ENCODE data around the gene BCO1.
A peak's percentile ranks its signal among the peaks of the same experiment; 100 is the strongest.

The BCO1 gene

DNA sequence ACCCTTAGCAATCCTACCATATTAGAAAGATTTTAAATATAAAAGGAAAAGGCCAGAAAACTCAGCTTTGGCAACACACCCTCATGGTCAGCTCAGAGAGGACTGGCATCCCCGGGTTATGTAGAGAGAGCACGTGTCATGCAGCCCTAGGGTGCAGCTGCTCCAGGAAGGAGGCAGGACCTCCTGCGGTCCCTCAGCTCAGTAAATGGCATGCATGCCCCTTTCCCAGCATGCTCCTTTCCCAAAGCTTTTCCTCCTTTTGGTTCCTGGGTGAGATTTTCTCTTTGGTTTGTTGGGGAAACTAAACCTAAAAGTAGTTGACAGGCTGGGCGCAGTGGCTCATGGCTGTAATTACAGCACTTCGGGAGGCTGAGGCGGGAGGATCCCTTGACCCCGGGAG is 80.2 kb downstream of the BCO1 start:
- DNase-seq (ENCODE audit: low read depth) = peak; percentile 19

- DNase-seq (ENCODE audit: low read depth) = peak; percentile 81
These were observed 80.9 kb downstream of the BCO1 start for GRCh38 chr16:81319221-81319912.

- peak; percentile 4 for DNase-seq (ENCODE audit: low read depth)
These were observed 82.5 kb downstream of the BCO1 start for GRCh38 chr16:81321039-81321438.

- no peak for DNase-seq (ENCODE audit: low read depth)
These were observed 83.0 kb downstream of the BCO1 start for GRCh38 chr16:81321536-81321935.

DNA sequence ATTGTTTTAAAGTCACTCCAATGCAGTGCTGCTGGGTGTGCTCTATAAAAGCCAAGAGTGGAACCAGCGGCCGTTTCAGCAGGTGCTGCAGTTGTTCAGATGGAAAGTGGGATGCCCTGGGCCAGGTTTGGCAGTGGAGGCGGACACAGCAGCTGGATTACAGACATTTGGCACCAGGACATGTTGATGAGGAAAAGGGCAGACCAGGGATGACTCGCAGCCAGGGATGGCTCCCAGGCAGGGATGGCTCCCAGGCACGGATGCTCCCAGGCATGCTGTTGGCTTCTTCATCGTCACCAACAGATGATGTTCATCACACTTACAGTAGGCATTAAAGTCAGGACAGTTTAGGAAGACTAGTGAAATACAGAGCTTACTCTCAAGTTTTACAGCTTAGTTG is 86.3 kb downstream of the BCO1 start:
- DNase-seq (ENCODE audit: low read depth) = peak; percentile 63

GRCh38 chr16:81327011-81327410 is 88.5 kb downstream of the BCO1 start:
- DNase-seq (ENCODE audit: low read depth) = no peak

GRCh38 chr16:81327447-81328196 is 89.1 kb downstream of the BCO1 start:
- DNase-seq (ENCODE audit: low read depth) = no peak

- DNase-seq (ENCODE audit: low read depth) = no peak
These were observed 91.5 kb downstream of the BCO1 start for GRCh38 chr16:81329947-81330346.

- no peak for DNase-seq (ENCODE audit: low read depth)
These were observed 94.9 kb downstream of the BCO1 start for GRCh38 chr16:81333356-81333755.

GRCh38 chr16:81335669-81336068 is 97.2 kb downstream of the BCO1 start:
- DNase-seq (ENCODE audit: low read depth) = no peak

GRCh38 chr16:81337097-81337496 is 98.6 kb downstream of the BCO1 start:
- DNase-seq (ENCODE audit: low read depth) = no peak

All from EH (cell line).